ENCODE results near the gene SLC7A8.
"Not testable (repeated sequence)": the region's sequence is repeated elsewhere in the genome, so short reads cannot be mapped to it uniquely, and the experiment has no call there.

The SLC7A8 gene

DNA sequence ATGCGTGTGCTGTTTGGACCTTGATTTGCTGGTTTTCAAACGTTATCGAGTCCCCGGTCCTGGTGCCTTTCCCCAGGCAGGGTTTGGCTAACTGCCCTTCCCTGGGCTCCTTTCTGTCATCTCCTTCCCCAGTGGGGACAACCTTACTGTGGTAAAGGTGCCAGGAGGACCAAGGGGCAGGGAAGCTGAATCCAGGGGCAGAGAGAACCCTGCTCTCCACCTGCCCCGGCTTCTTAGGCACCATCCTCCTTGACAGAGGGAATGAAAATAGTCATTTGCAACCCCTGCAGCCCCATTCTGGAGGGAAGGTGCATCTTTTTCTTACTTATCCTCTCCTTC lies 69.4 kb downstream of the SLC7A8 start:
- DNase-seq (ENCODE audit: low read depth, low spot score), result no peak

DNA sequence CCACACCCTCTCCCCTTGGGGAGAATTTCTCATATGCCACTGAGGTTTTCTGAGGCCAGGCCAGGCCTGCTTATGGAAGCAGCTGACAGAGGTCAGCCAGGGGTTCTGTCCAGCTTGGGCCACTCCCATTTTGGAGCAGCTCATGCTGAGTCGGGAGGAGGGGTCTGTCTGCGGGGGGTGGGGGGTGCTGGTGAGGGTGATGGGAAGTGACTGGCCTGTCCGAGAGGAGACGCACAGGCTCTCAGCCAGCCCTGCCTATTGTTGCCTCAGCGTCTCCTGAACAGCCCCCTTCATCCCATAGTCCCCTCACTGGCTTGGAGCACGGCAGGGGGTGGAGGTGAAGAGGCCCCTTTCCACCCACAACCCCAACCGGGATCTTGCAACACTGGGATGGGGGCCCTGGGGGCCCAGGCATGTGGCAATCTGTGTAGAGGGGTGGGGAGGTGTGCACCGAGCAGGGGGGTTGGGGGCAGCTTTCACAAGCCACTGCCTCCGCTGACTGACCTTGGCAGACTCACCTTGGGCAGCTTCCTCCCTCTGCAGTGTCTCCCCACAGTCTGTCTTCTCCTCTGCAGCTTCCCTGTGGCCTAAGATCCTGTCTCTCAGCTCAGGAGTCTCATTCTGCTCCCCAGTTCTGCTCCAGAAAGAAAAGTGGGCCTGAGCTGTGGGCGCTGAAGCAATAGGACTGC lies 69.9 kb downstream of the SLC7A8 start:
- no peak for DNase-seq (ENCODE audit: low read depth, low spot score)

DNA sequence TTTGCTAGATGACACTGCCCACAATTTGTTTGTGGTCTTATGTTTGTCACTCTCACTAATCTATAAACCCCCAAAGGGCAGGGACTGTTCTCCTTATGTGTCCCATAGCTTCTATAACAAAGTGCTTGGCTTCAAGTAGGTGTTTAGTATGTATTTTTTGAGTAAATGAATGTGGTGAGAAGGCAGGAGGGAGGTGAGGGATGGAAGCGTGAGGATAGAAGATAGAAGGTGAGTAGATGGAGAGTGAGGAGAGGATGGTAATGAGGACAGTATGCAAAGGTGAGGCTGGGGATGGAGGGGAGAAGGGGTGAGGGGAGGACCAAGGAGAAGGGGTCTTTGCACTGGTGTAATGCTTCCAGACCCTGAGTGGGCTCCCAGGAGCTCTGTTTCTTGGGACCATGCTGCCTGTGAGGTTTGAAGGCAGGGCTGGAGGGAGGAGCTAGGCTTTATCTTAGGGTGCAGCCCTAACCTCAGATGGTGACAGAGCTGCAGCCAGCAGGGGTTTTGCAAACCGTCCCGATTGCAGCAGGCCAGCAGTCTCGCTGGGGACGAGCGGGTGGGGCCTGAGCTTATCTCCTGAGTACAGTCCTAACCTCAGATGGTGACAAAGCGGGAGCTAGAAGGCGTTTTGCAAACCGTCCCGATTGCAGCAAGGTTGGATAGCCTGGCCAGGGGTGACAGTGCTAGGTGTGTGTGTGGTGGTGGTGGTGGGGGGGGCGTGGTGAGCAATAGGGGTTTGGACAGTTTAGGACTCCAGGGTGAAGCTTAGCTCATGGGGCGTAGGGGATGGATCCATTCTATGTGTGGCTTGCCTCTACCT lies 70.9 kb downstream of the SLC7A8 start:
- no peak for DNase-seq (ENCODE audit: low read depth, low spot score)

DNA sequence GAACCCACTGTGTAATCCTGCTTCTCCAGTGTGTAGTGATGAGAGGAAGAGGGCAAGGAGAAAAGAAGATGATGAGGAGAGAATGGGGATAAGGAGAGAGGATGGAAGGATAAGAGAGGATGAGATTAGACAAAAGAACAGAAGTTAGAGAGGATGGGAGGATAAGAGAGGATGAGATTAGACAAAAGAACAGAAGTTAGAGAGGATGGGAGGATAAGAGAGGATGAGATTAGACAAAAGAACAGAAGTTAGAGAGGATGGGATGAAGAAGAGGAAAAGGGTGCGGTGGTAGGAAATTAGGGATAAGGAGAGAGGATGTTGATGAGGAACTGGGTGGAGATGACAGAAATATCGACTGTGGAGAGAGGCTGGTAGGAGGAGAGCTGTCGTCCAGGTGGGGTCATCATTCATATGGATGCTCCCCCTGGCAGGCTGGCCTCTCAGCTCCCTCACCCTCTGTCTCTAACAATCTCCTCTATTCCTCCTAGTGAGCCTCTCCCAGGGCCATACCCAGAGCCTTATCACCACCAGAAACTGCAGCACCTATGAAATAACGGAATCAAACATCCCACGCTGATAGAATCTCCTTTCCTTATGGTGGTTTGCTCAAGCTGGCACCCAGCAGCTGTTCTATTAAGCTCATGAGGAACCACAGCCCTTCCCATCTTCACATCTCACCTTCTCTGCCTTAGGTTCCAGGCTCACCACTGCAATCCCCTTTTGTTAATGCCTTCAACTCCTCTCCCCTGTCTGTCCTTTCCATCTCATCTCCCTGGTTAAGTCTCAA lies 72.7 kb downstream of the SLC7A8 start:
- no peak for DNase-seq (ENCODE audit: low read depth, low spot score)

DNA sequence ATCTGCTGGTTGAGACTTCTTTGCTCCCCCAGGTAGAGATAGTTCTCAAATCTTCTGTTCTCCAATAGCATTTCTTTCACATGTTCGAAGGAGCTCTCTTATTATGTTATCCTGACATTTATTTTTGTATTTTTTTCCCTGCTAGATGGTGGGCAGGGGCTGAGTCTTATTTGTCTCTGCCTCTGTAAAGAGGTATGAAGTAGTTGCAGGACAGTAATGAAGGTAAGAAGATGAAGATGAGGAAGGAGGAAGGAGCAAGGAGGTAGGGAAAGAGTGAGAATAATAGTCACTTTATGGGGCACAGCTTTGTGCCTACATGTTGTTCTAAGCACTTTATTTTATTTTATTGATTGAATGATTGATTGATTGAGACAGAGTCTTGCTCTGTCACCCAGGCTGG lies 73.7 kb downstream of the SLC7A8 start:
- DNase-seq (ENCODE audit: low read depth, low spot score), result no peak

DNA sequence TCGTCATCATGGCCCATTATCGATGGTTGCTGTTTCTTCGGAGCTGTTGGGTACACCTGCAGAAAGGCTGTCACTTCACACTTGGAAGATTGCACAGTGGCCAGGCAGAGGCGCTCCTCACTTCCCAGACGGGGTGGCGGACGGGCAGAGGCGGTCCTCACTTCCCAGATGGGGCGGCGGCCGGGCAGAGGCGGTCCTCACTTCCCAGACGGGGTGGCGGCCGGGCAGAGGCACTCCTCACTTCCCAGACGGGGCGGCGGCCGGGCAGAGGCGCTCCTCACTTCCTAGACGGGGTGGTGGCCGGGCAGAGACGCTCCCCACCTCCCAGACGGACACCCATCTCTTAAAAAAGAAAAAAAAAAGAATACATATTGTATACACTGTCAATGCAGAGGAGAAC lies 75.3 kb downstream of the SLC7A8 start:
- not testable (repeated sequence) for DNase-seq (ENCODE audit: low read depth, low spot score)

DNA sequence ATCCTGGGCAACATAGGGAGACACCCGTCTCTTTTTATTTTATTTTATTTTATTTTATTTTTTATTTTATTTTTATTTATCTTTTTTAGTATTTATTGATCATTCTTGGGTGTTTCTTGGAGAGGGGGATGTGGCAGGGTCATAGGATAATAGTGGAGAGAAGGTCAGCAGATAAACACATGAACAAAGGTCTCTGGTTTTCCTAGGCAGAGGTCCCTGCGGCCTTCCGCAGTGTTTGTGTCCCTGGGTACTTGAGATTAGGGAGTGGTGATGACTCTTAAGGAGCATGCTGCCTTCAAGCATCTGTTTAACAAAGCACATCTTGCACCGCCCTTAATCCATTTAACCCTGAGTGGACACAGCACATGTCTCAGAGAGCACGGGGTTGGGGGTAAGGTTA lies 75.8 kb downstream of the SLC7A8 start:
- DNase-seq (ENCODE audit: low read depth, low spot score), result not testable (repeated sequence)

DNA sequence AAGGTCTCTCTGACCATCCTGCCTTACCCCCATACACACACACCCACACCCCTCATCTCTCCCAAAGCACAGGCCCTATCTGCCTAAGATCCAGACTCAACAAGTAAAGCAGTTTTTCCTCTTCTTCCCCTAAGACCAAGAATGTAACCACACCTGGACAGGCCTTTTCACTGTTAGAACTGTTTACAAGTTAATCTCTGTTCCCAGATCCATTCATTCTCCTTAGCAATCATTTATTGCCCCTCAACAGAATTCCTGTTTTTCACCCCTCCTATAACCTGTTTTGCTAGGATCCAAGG lies 76.8 kb downstream of the SLC7A8 start:
- DNase-seq (ENCODE audit: low read depth, low spot score), result no peak

DNA sequence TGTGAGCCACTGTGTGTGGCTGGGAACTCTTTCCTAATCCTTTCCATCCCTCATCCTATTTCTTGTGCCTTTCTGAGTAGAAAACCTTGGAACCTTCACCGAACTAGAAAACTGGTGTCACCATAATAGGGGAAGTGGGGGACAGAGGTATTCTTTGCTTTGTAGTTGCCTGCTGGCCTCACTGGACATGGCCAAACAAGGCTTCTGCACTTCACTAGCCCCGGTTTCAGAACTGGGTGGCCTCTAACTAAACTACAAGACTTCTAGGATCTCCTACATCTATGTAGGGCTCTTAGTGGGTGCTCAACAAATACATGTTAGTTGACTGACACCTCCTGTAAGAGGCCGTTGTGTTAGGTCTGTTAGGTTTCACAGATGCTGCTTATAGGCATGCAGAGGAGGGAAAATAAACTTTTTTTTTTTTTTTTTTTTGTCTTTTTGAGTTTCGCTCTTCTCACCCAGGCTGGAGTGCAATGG lies 78.1 kb downstream of the SLC7A8 start:
- no peak for DNase-seq (ENCODE audit: low read depth, low spot score)

DNA sequence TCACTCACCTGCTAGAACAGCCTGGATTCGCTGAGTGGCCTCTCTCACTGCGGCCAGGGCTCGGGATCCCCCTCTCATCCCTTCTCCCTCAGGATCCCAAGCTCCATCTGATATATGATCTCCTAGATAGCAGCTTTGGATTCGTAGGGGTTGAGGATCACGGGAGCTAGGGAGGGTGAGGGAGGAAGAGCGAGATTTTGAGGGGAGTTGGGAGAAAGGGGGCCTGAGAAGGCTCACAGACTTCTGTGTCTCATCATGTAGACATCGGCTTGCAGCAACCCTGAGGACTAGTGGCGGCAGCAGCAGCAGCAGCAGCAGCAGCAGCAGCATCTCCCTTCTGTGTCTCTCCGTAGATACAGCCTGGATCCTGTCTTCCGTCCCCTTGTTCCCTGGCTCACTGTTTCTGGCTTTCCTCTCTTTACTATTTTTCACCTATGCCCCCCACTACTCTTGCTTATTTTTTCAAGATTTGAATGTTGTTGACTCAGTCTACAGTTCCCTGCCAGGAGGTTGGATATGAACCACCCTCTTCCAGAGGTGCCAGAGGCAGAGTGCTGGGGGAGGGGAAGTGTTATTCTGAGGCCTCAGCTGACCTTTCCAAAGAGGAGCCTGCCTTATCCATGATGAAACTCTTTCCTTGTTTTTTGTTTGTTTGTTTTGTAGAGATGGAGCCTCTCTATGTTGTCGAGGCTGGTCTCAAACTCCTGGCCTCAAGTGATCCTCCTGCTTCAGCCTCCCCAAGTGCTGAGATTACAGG lies 78.7 kb downstream of the SLC7A8 start, which contains the start of gene CIROP:
CIROP (minus strand) TSS at position 399 of the 757 bp plus-strand sequence; CDS start at position 330, 69 bp downstream.
- DNase-seq (ENCODE audit: low read depth, low spot score), result no peak

DNA sequence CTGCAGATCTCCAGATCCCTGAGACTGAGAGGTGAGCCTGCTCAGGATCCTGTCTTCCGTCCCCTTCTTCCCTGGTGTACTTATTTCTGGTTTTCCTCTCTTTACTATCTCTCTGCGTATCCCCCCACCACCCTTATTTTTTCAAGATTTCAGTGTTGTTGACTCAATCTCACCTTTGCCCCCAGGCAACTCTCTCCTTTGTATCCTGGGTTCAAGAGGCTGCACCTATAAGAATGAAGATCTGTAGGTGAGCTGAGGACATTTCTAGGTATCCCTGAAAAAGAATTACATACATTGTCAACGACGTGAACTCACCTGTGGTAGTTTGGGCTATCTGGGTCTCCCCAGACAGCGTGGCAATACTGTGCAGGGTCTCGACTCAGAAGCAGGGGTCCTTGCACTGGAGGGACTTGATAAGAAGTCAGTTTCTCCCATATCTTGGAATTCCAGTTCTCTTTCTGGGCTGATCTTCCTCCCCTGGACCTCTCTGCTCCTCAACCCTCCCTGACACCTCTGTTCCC lies 79.3 kb downstream of the SLC7A8 start:
- no peak for DNase-seq (ENCODE audit: low read depth, low spot score)

DNA sequence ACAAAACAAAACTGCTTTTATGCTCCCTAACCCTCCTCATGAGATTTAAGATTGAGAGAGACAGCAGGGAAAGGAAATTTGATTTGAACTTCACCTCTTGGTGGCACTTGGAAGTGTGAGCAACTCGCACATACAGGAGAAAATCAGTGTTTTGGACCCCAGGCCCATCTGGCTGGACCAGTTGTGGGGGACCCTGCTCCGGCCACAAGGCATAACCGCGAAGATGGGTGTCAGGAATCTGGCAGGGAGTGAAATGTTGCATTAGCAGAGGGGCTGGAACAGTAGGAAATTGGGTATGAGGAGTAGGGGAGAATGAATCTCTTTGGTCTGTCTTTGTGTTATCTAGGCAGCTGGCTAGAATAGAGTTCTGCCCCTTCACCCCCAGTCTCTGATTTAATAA lies 79.9 kb downstream of the SLC7A8 start:
- DNase-seq (ENCODE audit: low read depth, low spot score), result no peak

DNA sequence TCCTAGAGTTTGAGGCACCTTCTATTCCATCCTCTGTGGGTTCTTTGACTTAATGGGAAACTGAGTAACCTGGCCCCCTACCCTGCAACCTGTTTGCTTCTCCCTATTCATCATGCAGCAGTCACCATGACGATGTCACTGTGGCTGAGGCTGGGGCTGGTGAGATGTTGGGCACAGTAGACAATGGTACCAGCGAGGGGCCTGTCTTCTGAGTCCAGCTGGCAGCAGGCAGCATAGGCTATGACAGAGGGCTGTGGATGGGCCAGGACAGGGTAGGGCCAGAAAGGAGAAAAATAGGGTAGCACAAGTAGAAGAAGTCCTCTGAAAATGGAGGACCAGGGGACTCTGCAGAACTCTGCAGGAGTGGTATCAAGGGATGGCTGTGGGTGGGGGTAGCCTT lies 80.7 kb downstream of the SLC7A8 start:
- no peak for DNase-seq (ENCODE audit: low read depth, low spot score)

DNA sequence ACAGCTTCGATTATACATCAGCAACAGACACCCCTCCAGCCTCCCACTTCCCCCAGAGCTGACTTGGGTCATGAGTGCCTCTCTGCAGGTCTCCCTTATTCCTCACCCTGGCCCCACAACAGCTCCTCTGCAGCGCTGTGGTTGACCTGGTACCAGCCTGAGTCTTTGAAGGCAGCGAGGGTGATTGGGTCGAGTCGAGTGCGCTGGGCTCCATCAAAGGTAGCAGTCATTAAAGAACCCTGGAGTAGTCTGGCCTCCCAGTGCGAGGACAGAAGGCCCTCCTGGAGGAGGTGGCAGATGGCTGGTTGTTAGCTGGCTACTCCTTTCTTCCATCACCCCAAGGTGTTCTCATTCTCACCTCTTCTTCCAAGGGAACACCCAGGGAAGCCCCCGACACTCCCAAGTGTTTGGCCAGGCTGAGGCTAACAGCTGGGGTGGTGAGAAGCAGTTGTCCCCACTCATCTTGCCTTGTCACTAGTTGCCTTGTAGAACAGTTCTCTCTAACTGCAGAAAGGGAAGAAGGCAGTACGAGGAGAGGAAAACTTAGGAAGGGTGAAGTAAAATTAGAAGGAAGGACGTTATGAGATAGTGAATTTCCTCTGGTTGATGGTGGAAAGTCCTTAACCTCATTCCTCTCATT lies 81.4 kb downstream of the SLC7A8 start:
- DNase-seq (ENCODE audit: low read depth, low spot score), result no peak

DNA sequence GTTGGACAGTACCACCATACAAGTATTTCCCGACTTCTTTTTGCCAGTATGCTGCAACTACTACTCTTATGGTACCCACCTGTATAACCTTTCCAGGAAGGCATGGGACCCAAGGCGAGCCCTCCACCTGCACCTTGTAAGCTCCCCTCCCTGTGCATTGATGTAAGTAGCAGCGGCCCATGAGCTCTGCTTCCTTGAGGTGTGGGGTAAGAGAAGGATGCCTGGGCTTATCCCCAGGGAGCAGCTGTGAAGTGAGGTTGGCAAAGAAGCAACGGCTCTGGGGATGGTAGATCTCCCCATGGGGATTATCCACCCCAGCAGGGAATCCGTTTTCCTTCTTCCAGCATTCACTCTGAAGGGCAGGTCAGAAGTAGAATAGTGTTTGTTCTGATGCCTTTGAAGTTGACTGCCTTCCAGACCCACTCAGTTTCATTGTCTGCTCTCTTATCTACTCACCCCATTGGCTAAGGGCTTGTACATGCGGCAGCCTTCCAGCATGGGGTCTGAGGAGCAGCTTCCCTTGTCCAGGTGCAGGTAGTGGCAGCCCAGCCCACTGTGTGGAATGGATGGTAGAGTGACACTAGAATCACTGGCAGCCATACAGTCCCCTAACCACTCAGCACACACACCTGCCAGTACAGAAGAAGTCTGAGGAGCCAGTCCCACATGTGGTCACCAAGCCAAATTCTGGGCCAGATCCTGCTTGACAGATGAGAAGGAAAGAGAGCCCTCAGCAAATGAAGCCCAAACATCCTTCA lies 82.1 kb downstream of the SLC7A8 start:
- DNase-seq (ENCODE audit: low read depth, low spot score), result no peak

DNA sequence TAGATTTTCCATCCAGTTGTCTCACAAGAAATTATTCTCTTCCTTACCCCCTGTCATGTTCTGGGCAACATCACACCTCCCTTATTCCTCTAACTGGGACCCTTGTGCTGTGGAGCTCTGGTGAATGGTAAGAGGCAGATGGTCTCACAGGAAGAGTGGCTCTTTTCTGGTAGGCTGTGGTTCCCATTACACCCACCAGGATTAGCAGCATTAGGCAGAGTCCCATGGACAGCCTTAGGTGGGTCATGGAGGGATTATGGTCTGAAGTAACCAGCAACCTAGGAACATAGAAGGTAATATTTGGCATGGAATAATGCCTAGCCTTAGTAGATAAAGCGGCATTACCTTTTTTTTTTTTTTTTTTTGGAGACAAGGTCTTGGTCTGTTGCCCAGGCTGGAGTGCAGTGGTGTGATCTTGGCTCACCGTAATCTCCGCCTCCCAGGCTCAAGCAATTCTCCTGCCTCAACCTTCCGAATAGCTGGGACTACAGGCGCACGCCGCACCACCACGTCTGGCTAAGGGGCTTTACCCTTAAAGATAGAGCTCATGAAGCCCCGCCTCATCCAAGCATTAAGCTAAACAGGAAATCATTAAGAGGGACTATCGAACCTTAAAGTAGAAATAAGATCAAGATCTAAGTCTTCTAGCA lies 84.1 kb downstream of the SLC7A8 start:
- DNase-seq (ENCODE audit: low read depth, low spot score), result no peak

DNA sequence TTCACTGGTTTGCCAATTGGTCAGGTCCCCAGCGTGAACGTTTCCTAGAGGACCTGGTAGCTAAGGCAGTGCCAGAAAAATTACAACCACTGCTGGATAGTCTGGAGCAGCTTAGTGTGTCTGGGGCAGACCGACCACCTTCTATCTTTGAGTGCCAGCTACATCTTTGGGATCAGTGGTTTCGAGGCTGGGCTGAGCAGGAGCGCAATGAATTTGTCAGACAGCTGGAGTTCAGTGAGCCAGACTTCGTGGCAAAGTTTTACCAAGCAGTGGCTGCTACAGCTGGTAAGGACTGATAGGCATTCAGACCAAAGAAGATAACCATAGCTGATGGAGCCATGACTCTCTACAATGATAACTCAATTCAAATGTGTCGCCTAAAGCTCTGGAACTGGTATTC lies 85.7 kb downstream of the SLC7A8 start:
- DNase-seq (ENCODE audit: low read depth, low spot score), result no peak

DNA sequence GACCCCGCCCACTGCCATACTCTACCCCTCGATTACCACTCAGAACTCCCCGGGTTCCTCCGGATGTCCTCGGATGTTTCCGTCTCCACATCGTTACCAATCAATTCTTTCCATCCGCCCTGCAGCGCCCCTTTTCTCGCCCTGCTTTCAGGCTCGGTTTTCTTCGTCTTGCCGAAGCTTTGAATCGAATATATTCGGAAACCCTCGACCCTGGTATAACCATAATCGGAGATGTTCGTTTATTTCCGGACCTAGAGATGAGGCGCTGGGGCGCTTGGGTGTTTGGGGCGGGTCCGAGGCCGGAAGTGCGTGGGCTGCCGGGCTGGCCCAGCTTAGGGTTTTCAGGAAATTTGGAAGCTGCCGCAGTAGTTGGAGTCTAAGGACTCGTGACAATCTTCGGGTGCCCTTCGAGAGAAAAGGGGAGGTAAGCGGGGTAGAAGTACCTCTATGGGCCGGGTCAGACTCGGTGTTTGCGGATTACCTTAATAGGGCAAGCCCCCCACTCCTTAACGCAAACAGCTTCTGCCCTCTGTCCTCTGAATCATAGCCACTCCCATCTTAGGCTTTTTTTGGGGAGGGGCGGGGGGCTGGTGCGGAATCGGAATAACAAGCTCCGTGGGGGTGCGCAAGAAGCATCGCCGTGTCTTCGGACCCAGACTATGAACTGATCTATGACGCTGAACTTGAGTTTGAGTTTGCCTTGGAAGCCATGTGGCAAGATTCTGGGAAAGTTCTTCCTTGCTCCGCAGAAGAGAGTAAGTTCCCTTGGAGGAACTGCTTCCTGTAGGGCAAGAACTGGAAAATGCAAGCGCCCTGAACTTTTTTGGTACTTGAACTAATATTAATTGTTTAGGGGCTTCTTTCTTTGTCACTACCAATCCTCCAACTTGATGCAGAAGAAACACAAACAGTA lies 88.0 kb downstream of the SLC7A8 start, which contains the start of gene C14orf119:
C14orf119 (plus strand) TSS at position 310 of the 913 bp plus-strand sequence. CDS start 2,154 bp downstream, outside the sequence.
- DNase-seq (ENCODE audit: low read depth, low spot score), result peak; percentile 98

Data from activated CD4-positive, CD25-positive, alpha-beta regulatory T cell treated with anti-CD3 and anti-CD28 coated beads, Interleukin-2, amount 50 U/mL, for 16 hours (primary cell).